Fibroblast of skin of left biceps (primary cell): ENCODE measurements around the gene GSK3B.

Experiments used
- DNase-seq, 2 experiments: peaks; one replicate each; pipeline ENCODE4 v3.0.0-alpha.2; 2013; ENCODE audit warnings: low read depth in 2 of 2

Gene GSK3B

GRCh38 chr3:119817583-119818363 lies 276.5 kb downstream of the GSK3B start:
- DNase-seq = no peak

GRCh38 chr3:119817071-119817470 lies 277.2 kb downstream of the GSK3B start:
- no peak for DNase-seq

GRCh38 chr3:119815716-119816115 lies 278.5 kb downstream of the GSK3B start:
- DNase-seq = no peak

- no peak for DNase-seq
Measured at GRCh38 chr3:119812491-119813058, 281.7 kb downstream of the GSK3B start.

- no peak for DNase-seq
Measured at GRCh38 chr3:119810018-119810435, 284.2 kb downstream of the GSK3B start.

- no peak for DNase-seq
Measured at GRCh38 chr3:119809249-119810017, 284.8 kb downstream of the GSK3B start.

- no peak for DNase-seq
Measured at GRCh38 chr3:119808843-119809242, 285.4 kb downstream of the GSK3B start.

GRCh38 chr3:119808244-119808643 lies 286.0 kb downstream of the GSK3B start:
- DNase-seq = no peak

GRCh38 chr3:119800844-119801243 lies 293.4 kb downstream of the GSK3B start:
- no peak for DNase-seq

- no peak for DNase-seq
Measured at GRCh38 chr3:119796785-119797184, 297.5 kb downstream of the GSK3B start.

- no peak for DNase-seq
Measured at GRCh38 chr3:119796368-119796767, 297.9 kb downstream of the GSK3B start.

- DNase-seq = no peak
Measured at GRCh38 chr3:119795849-119796248, 298.4 kb downstream of the GSK3B start.

GRCh38 chr3:119794971-119795612 lies 299.2 kb downstream of the GSK3B start:
- DNase-seq = no peak

- DNase-seq = no peak
Measured at GRCh38 chr3:119794401-119794800, 299.8 kb downstream of the GSK3B start.

GRCh38 chr3:119792270-119792669 lies 302.0 kb downstream of the GSK3B start:
- DNase-seq = no peak

GRCh38 chr3:119790369-119790768 lies 303.9 kb downstream of the GSK3B start:
- no peak for DNase-seq

GRCh38 chr3:119786409-119786808 lies 307.8 kb downstream of the GSK3B start:
- DNase-seq = no peak

- no peak for DNase-seq
Measured at GRCh38 chr3:119783883-119784282, 310.4 kb downstream of the GSK3B start.

- no peak for DNase-seq
Measured at GRCh38 chr3:119783255-119783654, 311.0 kb downstream of the GSK3B start.

- no peak for DNase-seq
Measured at GRCh38 chr3:119782460-119782859, 311.8 kb downstream of the GSK3B start.

- no peak for DNase-seq
Measured at GRCh38 chr3:119781330-119782198, 312.7 kb downstream of the GSK3B start, which contains the start of gene NR1I2. NR1I2 (plus strand) TSS chr3:119782101.
